A549 treated with Hydrocortisone at 1 μM for 4 hours (cell line): ENCODE measurements around the gene TRIML1. TPM values are rescaled to one million over a fixed set of nuclear protein-coding genes. Genes with fewer than 3 reads are reported as not detected.

Experiments used
- total RNA-seq: library from RNA; stranded (reverse); fragments of 200-300 nt; extraction: Qiagen RNA extraction; gene quantifications from 5 replicates; pipeline ENCODE4 v1.2.3, GENCODE V29; 2022

TRIML1 gene
- not detected in 5 replicates for total RNA-seq

GRCh38 chr4:188139141-188139540, at the start of gene TRIML1:
TSS of gene TRIML1 (plus strand) at chr4:188139441. CDS start at chr4:188139559, 118 bp downstream.

GRCh38 chr4:188109157-188109755, 30.0 kb upstream of the TRIML1 start, which contains the start of gene TRIML2:
TSS of gene TRIML2 (minus strand) at chr4:188109603. CDS start at chr4:188105368, 4,235 bp downstream.

Other genes with a start within 250 kb of the TRIML1 start
- 0.03 TPM in 1 of 5 replicates, not detected in the others for gene ZFP42, start 143.7 kb upstream of the TRIML1 start, total RNA-seq
- 33.0 to 53.7 TPM (median 42.4 TPM) in 5 replicates for gene TRIML2, start 29.8 kb upstream of the TRIML1 start, total RNA-seq